HUES64 (cell line): ENCODE measurements around the gene VIT.

Experiments
- H3K27ac ChIP-seq: 2 replicates; pipeline ENCODE4 v1.7.0; 2013; ENCODE audit warnings: low read depth, low read length, inconsistent platforms
- H3K27me3 ChIP-seq: 2 replicates; pipeline ENCODE4 v1.6.1; 2013; ENCODE audit warnings: mild to moderate bottlenecking, low read length; ENCODE audit not compliant: insufficient read depth
- H3K36me3 ChIP-seq: 2 replicates; pipeline ENCODE4 v1.6.1; 2013; ENCODE audit warnings: mild to moderate bottlenecking, low read length; ENCODE audit not compliant: insufficient read depth
- H3K4me1 ChIP-seq: 2 replicates; pipeline ENCODE4 v1.6.1; 2013; ENCODE audit warnings: mild to moderate bottlenecking, low read length, moderate library complexity; ENCODE audit not compliant: insufficient read depth
- H3K4me3 ChIP-seq: 2 replicates; pipeline ENCODE4 v1.5.1; 2013; ENCODE audit warnings: mild to moderate bottlenecking, low read length, moderate library complexity
- H3K9ac ChIP-seq: 2 replicates; pipeline ENCODE4 v1.6.1; 2013; ENCODE audit warnings: mild to moderate bottlenecking, low read depth, low read length
- H3K9me3 ChIP-seq: 2 replicates; pipeline ENCODE4 v1.6.1; 2013; ENCODE audit warnings: low read depth, low read length; ENCODE audit not compliant: insufficient read depth
- WGBS: fragments of 150-250, 120-280 bp; methylation state at CpG from one replicate; pipeline ENCODE4 v1.1.7; 2013; ENCODE audit warnings: missing lambda C conversion rate; 5-methylcytosine and 5-hydroxymethylcytosine counted together

The VIT gene

DNA sequence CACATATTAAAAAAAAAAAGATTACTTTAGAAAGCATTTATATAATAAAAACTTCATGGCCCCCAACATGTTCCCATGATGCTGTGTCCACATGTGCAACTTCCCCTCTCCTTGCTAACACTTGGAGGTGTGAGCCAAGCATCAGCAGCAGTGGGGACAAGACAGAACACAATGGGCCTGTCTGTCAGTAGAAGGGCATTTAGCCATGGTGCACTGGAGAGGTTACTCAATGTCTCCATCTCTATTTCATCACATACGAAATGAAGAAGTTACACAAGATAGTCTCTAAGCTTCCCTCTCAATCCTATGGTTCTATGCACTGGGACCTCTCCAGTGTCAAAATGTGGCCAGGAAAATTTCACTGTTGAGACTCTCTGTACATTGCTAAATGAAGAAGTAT, 2.5 kb downstream of the VIT start:
- WGBS = 88% methylated on average over 1 of the region's 1 CpG
- Histone ChIP-seq H3K27me3 (no peaks in the 10 kb centered on the region), H3K4me3 (no peak overlapping the region), H3K36me3 (no peaks in the 10 kb centered on the region), H3K9ac (no peak overlapping the region), H3K9me3 (no peaks in the 10 kb centered on the region), H3K4me1 (peaks cover 20% of the 10 kb centered on the region), H3K27ac (no peak overlapping the region)

GRCh38 chr2:36700311-36700710, 3.8 kb downstream of the VIT start:
- no peak overlapping the region for H3K27ac ChIP-seq
- H3K27me3 ChIP-seq = no peaks in the 10 kb centered on the region
- 100% methylated on average over 2 of the region's 4 CpGs for whole genome bisulfite sequencing

DNA sequence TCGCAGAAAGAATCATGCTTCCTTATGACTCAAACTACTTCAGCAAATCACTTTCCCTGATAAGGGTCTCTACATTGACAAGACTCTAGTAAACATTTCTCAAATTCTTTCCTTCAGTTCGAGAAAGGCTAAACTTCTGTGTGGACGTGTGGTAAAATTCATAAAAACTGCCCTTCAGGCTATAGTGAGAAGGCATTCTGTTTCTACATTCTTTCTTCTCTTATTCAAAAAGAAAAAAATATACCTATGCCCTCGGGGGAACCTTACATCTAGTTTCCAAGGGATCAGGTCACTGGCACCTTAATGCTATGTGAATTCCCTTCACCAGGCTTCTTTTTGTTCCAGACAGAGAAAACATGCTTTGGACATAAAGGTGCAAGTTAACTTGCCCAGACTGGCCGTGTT, 4.9 kb downstream of the VIT start:
- Histone ChIP-seq H3K36me3 (no peaks in the 10 kb centered on the region), H3K27me3 (no peaks in the 10 kb centered on the region), H3K9ac (no peak overlapping the region), H3K4me3 (no peak overlapping the region), H3K27ac (no peak overlapping the region), H3K4me1 (peaks cover 20% of the 10 kb centered on the region), H3K9me3 (no peaks in the 10 kb centered on the region)
- 60% methylated on average over 5 of the region's 5 CpGs for WGBS

More at GRCh38 chr2:36700311-36700710, 3.8 kb downstream of the VIT start:
- H3K9ac ChIP-seq = no peak overlapping the region
- H3K4me3 ChIP-seq = no peak overlapping the region
- H3K36me3 ChIP-seq = no peaks in the 10 kb centered on the region
- no peaks in the 10 kb centered on the region for H3K9me3 ChIP-seq
- peaks cover 20% of the 10 kb centered on the region for H3K4me1 ChIP-seq

- no peak overlapping the region for H3K27ac ChIP-seq
- H3K9me3 ChIP-seq = no peaks in the 10 kb centered on the region
- 45% methylated on average over 2 of the region's 2 CpGs for WGBS
- H3K27me3 ChIP-seq = no peaks in the 10 kb centered on the region
- H3K36me3 ChIP-seq = no peaks in the 10 kb centered on the region
- H3K4me3 ChIP-seq = no peak overlapping the region
- no peak overlapping the region for H3K9ac ChIP-seq
- peaks cover 18% of the 10 kb centered on the region for H3K4me1 ChIP-seq
These were observed 5.4 kb downstream of the VIT start for GRCh38 chr2:36701918-36702317.

DNA sequence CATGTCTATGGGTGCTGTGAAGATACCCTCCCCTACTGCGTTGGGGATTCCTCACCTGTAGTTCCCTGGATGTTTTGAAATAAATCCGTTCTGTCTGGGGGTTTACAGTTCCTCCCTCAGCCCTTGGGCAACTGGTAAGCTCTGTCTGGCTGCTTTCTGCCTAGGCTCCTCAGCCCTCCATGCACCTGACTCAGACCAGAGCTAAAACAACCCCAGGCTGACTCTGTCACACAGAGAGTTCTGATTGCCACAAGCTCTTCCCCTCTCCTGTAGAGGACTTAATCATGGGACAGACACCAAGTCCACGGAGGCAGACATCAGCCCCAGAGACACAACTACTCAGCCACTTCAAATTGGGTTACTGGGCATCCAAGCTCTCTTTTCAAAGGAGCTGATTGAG, 6.3 kb downstream of the VIT start:
- Histone ChIP-seq H3K9ac (no peak overlapping the region), H3K27me3 (no peaks in the 10 kb centered on the region), H3K36me3 (no peaks in the 10 kb centered on the region), H3K4me1 (peaks cover 9% of the 10 kb centered on the region; the same call in 1 of the 2 replicates), H3K27ac (no peak overlapping the region), H3K4me3 (no peak overlapping the region), H3K9me3 (no peaks in the 10 kb centered on the region)
- 83% methylated on average over 3 of the region's 3 CpGs for WGBS

- Histone ChIP-seq H3K27ac (no peak overlapping the region), H3K4me1 (peaks cover 9% of the 10 kb centered on the region; the same call in 1 of the 2 replicates), H3K36me3 (no peaks in the 10 kb centered on the region), H3K9ac (no peak overlapping the region), H3K4me3 (no peak overlapping the region), H3K27me3 (no peaks in the 10 kb centered on the region), H3K9me3 (no peaks in the 10 kb centered on the region)
- 97% methylated on average over 6 of the region's 6 CpGs for WGBS
These were observed 8.1 kb downstream of the VIT start for GRCh38 chr2:36704475-36705150.

DNA sequence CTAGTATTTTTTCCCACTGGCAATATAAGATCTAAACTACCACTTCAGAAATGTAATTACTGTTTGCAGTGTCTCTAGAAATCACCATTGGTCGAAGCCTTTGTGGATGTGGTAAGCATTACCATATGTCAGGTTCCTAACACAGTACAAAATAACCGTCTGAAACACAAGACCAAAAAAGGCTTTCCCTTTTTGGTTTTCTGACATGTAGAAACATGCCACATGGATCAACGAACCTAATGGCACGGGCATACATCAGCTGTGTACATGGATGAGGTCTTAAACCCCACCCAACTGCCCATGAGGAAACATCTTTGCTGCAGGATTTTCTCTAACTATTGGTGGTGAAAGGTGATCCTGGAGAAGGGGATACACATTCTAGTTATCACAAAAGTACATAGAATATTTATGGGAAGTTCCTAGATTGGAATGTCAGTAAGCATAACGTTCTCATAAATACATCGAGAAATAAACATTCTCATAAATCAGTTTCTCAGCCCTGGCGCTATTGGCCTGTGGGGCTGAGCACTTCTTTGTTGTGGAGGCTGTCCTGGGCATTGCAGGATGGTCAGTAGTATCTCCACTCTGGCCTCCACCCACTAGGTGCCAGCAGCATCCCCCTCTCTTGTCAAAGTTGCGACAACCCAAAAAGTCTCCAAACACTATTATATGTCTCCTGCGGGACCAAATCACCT, 9.0 kb downstream of the VIT start:
- Histone ChIP-seq H3K27ac (no peak overlapping the region), H3K27me3 (no peaks in the 10 kb centered on the region), H3K36me3 (no peaks in the 10 kb centered on the region), H3K9me3 (no peaks in the 10 kb centered on the region), H3K9ac (no peak overlapping the region), H3K4me3 (no peak overlapping the region), H3K4me1 (peaks cover 9% of the 10 kb centered on the region; the same call in 1 of the 2 replicates)
- 96% methylated on average over 9 of the region's 9 CpGs for WGBS

DNA sequence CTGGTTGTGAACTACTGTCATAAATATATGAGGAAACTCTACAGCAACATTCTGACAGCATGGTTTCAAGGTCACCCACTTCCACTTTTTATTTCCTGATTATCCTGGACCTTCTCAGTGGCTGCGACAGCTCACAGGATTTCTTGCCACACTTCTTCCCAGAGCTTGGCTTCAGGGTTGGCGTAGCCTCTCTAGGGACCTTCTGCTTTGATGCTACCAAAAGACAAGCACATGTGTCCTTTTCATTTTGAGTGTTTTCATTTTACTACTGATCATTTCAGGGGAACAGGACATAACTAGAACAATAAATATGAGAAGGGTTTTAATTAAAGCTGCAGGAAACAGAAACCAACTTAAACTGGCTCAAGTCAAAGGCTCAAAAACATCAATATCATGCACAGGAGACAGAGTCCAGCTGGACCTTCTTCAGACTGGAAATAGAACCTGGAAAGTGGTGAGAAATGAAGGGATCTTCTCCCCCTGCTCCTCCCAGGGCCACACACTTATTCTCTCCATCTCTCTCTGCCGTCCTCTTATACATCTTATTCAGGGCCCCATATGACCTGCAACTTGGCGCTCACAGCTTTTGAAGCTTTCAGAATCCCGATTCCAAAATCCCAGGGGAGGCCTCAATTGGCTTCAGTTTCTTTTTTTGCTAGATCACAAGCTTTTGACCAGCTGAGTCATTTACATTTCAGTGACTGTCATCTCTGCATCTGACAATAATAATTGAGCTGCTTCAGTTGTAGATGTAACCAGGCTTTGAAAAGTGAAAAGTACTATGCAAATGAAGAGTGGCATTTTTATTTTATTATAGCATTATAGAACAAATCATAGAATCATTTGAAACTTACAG, 9.7 kb downstream of the VIT start:
- Histone ChIP-seq H3K36me3 (no peaks in the 10 kb centered on the region), H3K9me3 (peaks cover 7% of the 10 kb centered on the region; the same call in 1 of the 2 replicates), H3K27ac (no peak overlapping the region), H3K27me3 (no peaks in the 10 kb centered on the region), H3K4me3 (no peak overlapping the region), H3K4me1 (peaks cover 6% of the 10 kb centered on the region; the same call in 1 of the 2 replicates), H3K9ac (no peak overlapping the region)
- WGBS = 92% methylated on average over 5 of the region's 5 CpGs

GRCh38 chr2:36707050-36707449, 10.5 kb downstream of the VIT start:
- no peak overlapping the region for H3K9ac ChIP-seq
- peaks cover 8% of the 10 kb centered on the region; the same call in 1 of the 2 replicates for H3K9me3 ChIP-seq
- no peak overlapping the region for H3K4me3 ChIP-seq
- no peak overlapping the region for H3K27ac ChIP-seq
- 94% methylated on average over 5 of the region's 5 CpGs for WGBS
- H3K27me3 ChIP-seq = no peaks in the 10 kb centered on the region
- peaks cover 5% of the 10 kb centered on the region; the same call in 1 of the 2 replicates for H3K4me1 ChIP-seq
- H3K36me3 ChIP-seq = no peaks in the 10 kb centered on the region

DNA sequence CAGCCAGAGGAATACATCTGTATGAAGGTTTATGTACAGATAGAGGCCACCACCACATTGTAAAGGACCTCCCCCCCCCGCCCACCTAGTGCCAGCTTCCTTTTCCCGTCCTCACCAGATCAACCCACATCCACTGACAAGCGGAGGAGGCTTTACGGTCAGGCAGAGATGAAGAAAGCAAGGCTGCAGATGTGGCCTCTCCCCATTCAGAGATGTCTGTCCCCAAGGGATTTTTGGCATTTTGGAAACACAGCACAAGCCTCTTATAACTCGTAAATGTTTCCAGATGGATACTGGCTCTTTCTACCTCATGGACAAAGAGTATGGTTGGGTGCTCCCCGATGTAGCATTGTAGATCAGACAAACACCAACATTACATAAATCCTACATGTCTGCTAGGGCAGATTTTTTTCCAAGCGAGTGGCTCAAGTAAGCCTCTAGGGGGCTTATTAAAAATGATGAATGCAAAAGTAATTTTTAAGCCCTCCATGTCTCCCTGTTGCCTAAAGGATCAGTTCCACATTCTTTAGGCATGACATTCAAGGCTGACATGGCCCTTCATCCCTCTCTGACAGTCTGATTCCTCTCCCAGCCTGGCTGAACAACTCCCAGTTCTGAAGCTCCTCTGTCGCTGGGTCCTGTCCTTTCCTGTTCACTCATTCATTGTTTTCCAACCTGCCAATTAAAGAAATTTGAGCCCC, 11.7 kb downstream of the VIT start:
- Histone ChIP-seq H3K4me1 (peaks cover 11% of the 10 kb centered on the region), H3K4me3 (no peak overlapping the region), H3K9me3 (peaks cover 8% of the 10 kb centered on the region; the same call in 1 of the 2 replicates), H3K36me3 (no peaks in the 10 kb centered on the region), H3K27me3 (no peaks in the 10 kb centered on the region), H3K27ac (no peak overlapping the region), H3K9ac (no peak overlapping the region)
- WGBS = 88% methylated on average over 8 of the region's 8 CpGs
